ENCODE measurements around the gene GNB1L.

DNA sequence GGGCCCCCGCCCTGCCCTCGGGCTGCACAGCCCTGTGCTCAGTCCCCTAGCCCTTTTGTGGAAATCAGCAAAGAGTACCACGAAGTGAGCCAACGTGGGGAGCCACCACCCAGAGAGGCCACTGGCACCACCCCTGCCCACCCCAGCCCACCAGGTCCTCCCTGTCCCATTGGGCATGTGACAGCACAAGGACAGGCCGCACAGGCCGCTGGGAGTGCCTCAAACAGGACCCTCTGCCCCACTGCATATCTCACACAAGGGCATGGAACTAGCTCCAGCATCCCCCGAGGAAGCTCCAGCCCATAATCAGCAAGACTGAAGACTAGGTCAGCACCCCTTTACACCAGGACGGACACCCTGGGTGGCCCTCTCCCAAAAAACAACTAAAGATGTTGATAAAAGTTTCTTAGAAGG is 29.7 kb downstream of the GNB1L start:
- TF ChIP-seq, protein P1, sequence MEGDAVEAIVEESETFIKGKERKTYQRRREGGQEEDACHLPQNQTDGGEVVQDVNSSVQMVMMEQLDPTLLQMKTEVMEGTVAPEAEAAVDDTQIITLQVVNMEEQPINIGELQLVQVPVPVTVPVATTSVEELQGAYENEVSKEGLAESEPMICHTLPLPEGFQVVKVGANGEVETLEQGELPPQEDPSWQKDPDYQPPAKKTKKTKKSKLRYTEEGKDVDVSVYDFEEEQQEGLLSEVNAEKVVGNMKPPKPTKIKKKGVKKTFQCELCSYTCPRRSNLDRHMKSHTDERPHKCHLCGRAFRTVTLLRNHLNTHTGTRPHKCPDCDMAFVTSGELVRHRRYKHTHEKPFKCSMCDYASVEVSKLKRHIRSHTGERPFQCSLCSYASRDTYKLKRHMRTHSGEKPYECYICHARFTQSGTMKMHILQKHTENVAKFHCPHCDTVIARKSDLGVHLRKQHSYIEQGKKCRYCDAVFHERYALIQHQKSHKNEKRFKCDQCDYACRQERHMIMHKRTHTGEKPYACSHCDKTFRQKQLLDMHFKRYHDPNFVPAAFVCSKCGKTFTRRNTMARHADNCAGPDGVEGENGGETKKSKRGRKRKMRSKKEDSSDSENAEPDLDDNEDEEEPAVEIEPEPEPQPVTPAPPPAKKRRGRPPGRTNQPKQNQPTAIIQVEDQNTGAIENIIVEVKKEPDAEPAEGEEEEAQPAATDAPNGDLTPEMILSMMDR (IDR thresholded peaks at IDR 0.05; ENCODE audit: poor library complexity, severe bottlenecking): no peak
- TF ChIP-seq SMC3 (conservative IDR thresholded peaks at IDR 0.05; ENCODE audit: poor library complexity) (no peak), RAD21 (conservative IDR thresholded peaks at IDR 0.05) (no peak), POLR2AphosphoS5 (IDR thresholded peaks at IDR 0.05) (no peak)
- TF ChIP-seq, protein P2, sequence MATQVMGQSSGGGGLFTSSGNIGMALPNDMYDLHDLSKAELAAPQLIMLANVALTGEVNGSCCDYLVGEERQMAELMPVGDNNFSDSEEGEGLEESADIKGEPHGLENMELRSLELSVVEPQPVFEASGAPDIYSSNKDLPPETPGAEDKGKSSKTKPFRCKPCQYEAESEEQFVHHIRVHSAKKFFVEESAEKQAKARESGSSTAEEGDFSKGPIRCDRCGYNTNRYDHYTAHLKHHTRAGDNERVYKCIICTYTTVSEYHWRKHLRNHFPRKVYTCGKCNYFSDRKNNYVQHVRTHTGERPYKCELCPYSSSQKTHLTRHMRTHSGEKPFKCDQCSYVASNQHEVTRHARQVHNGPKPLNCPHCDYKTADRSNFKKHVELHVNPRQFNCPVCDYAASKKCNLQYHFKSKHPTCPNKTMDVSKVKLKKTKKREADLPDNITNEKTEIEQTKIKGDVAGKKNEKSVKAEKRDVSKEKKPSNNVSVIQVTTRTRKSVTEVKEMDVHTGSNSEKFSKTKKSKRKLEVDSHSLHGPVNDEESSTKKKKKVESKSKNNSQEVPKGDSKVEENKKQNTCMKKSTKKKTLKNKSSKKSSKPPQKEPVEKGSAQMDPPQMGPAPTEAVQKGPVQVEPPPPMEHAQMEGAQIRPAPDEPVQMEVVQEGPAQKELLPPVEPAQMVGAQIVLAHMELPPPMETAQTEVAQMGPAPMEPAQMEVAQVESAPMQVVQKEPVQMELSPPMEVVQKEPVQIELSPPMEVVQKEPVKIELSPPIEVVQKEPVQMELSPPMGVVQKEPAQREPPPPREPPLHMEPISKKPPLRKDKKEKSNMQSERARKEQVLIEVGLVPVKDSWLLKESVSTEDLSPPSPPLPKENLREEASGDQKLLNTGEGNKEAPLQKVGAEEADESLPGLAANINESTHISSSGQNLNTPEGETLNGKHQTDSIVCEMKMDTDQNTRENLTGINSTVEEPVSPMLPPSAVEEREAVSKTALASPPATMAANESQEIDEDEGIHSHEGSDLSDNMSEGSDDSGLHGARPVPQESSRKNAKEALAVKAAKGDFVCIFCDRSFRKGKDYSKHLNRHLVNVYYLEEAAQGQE (IDR thresholded peaks at IDR 0.05; ENCODE audit: borderline replicate concordance): no peak
